DOHH2 (cell line): ENCODE results near the gene SIGLEC12.

Source experiments
- H3F3A ChIP-seq: fragments of 200-600 bp; sonication (generic), shearing (Covaris generic); 2 replicates; pipeline ENCODE4 v1.6.0; 2016; ENCODE audit warnings: antibody characterized with exemption, mild to moderate bottlenecking; ENCODE audit not compliant: control insufficient read depth, insufficient read depth
- H3K27ac ChIP-seq: fragments of 200-600 bp; sonication (generic); 2 replicates; pipeline ENCODE4 v1.5.1; 2014; ENCODE audit warnings: low read depth, mild to moderate bottlenecking, low read length, moderate library complexity
- H3K27me3 ChIP-seq: fragments of 200-600 bp; sonication (generic); 2 replicates; pipeline ENCODE4 v1.6.1; 2014; ENCODE audit warnings: mild to moderate bottlenecking, low read length, mixed read lengths; ENCODE audit not compliant: control insufficient read depth
- H3K36me3 ChIP-seq: fragments of 200-600 bp; sonication (generic); 2 replicates; pipeline ENCODE4 v1.6.1; 2014; ENCODE audit warnings: mild to moderate bottlenecking, low read length, moderate library complexity, mixed read lengths; ENCODE audit not compliant: control insufficient read depth
- H3K4me1 ChIP-seq: fragments of 200-600 bp; sonication (generic); 2 replicates; pipeline ENCODE4 v1.6.1; 2014; ENCODE audit warnings: mild to moderate bottlenecking, low read length, mixed read lengths; ENCODE audit not compliant: control insufficient read depth
- H3K4me2 ChIP-seq: fragments of 200-600 bp; sonication (generic); 2 replicates; pipeline ENCODE4 v1.6.0; 2014; ENCODE audit warnings: mild to moderate bottlenecking, low read length, moderate library complexity
- H3K4me3 ChIP-seq: fragments of 200-600 bp; sonication (generic); 2 replicates; pipeline ENCODE4 v1.5.1; 2014; ENCODE audit warnings: mild to moderate bottlenecking, low read length, mixed read lengths
- H3K79me2 ChIP-seq: fragments of 200-600 bp; sonication (generic); 2 replicates; pipeline ENCODE4 v1.6.1; 2014; ENCODE audit warnings: mild to moderate bottlenecking, low read length, mixed read lengths; ENCODE audit not compliant: control insufficient read depth
- H3K9me2 ChIP-seq: fragments of 200-600 bp; sonication (generic); replicated peaks from 2 replicates; pipeline ENCODE4 v1.6.1; 2014; ENCODE audit warnings: mild to moderate bottlenecking, low read length, mixed read lengths; ENCODE audit not compliant: control insufficient read depth
- H3K9me3 ChIP-seq: fragments of 200-600 bp; sonication (generic); 2 replicates; pipeline ENCODE4 v1.6.1; 2014; ENCODE audit warnings: antibody characterized with exemption, low read length, mixed read lengths; ENCODE audit not compliant: control insufficient read depth, insufficient read depth
- H4K20me1 ChIP-seq: fragments of 200-600 bp; sonication (generic); 2 replicates; pipeline ENCODE4 v1.6.0; 2014; ENCODE audit warnings: low read depth, mild to moderate bottlenecking, antibody characterized with exemption, low read length, moderate library complexity; ENCODE audit not compliant: control insufficient read depth, insufficient read depth
- CTCF ChIP-seq: fragments of 200-600 bp; sonication (generic); IDR thresholded peaks from one replicate; pipeline ENCODE4 v1.5.1; 2014; ENCODE audit warnings: antibody characterized with exemption, mild to moderate bottlenecking, low read depth, low read length; ENCODE audit not compliant: poor library complexity, severe bottlenecking
- EZH2phosphoT487 ChIP-seq: fragments of 200-600 bp; sonication (generic); IDR thresholded peaks from 2 replicates; pipeline ENCODE4 v1.6.1; 2017; ENCODE audit warnings: borderline replicate concordance, mild to moderate bottlenecking, antibody characterized with exemption, low read length, moderate library complexity, mixed read lengths

The SIGLEC12 gene

GRCh38 chr19:51529301-51529700, 27.7 kb upstream of the SIGLEC12 start:
- Histone ChIP-seq H3K9me2 (no peaks in the 10 kb centered on the region), H3K27me3 (peaks cover 16% of the 10 kb centered on the region), H3K4me2 (no peak overlapping the region), H3F3A (no peaks in the 10 kb centered on the region), H3K4me1 (no peaks in the 10 kb centered on the region), H4K20me1 (no peaks in the 10 kb centered on the region), H3K36me3 (no peaks in the 10 kb centered on the region), H3K27ac (no peak overlapping the region), H3K9me3 (no peaks in the 10 kb centered on the region), H3K79me2 (no peaks in the 10 kb centered on the region), H3K4me3 (no peak overlapping the region)
- no peak for TF ChIP-seq EZH2phosphoT487
- TF ChIP-seq CTCF, result no peak

DNA sequence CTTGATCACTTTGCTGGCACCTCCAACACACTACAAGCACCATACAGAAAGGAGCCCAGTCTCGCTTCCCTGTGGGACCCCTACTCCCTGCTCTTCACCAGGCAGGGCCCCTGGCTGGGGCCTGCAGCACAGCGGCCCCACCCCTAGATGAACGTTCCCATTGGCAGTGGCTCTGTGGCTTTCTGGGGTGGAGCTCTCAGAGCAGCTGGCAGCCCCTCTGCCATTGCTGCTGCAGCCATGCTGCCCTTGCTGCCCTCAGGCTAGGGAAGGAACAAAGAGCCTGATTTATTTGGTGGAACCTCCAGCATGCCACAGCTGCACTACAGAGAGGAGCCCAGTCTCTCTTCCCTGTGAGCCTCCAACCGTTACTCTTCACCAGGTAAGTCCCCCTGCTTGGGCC, 24.1 kb upstream of the SIGLEC12 start:
- Histone ChIP-seq H3K4me3 (no peak overlapping the region), H3K79me2 (no peaks in the 10 kb centered on the region), H4K20me1 (no peaks in the 10 kb centered on the region), H3K9me3 (no peaks in the 10 kb centered on the region), H3K4me2 (no peak overlapping the region), H3K4me1 (no peaks in the 10 kb centered on the region), H3F3A (no peaks in the 10 kb centered on the region), H3K9me2 (no peaks in the 10 kb centered on the region), H3K27ac (no peak overlapping the region), H3K36me3 (no peaks in the 10 kb centered on the region), H3K27me3 (peaks cover 21% of the 10 kb centered on the region)
- TF ChIP-seq EZH2phosphoT487, result no peak
- no peak for TF ChIP-seq CTCF

DNA sequence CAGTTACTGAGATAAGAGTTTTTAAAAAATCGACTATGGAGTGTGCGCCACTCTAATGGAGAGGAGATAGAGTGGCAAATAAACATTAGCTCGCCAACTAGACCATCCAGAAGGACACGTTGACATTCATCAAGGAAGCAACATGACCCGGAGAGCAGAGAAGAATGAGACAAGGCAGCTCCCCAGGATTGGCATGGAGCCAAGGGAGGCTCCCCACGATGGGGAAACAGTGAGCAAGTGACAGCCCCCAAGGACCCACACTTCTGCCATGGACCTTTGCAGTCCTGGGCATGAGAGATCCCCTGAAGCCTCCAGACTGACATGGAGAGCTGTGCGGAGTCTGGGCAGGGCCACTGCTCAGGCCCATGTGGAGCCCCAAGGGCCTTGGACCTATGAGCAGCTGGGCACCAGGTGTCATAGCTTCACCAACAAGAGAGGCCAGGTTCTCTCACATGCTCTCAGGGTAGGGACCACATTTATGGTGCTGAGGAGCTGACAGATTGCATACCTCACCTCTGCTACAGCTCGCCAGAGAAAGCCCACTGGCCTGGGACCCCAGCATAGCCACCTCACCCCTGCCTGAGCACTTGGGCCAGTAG, 23.2 kb upstream of the SIGLEC12 start:
- peaks cover 21% of the 10 kb centered on the region for H3K27me3 ChIP-seq
- no peaks in the 10 kb centered on the region for H3K36me3 ChIP-seq
- no peaks in the 10 kb centered on the region for H4K20me1 ChIP-seq
- no peaks in the 10 kb centered on the region for H3K9me2 ChIP-seq
- H3K4me1 ChIP-seq, result no peaks in the 10 kb centered on the region
- no peaks in the 10 kb centered on the region for H3K9me3 ChIP-seq
- no peaks in the 10 kb centered on the region for H3K79me2 ChIP-seq
- H3F3A ChIP-seq, result no peaks in the 10 kb centered on the region
- H3K4me3 ChIP-seq, result no peak overlapping the region
- TF ChIP-seq EZH2phosphoT487 (no peak), CTCF (no peak)
- H3K27ac ChIP-seq, result no peak overlapping the region
- H3K4me2 ChIP-seq, result no peak overlapping the region
